BLaER1 treated with 17β-estradiol and CSF1 and Interleukin-3, amounts not matched to agents 10 nM and 100 nM (cell line): ENCODE results near the gene ARID2.

ENCODE experiments used
- H3K27ac ChIP-seq, 11 experiments: shearing (Covaris generic); formaldehyde crosslinking; 2 replicates each; pipeline ENCODE4 v1.8.1; 2022
- H3K27me3 ChIP-seq, 11 experiments: shearing (Covaris generic); formaldehyde crosslinking; 2 replicates each; pipeline ENCODE4 v1.8.1; 2022
- H3K36me3 ChIP-seq, 11 experiments: shearing (Covaris generic); formaldehyde crosslinking; 2 replicates each; pipeline ENCODE4 v1.8.1; 2022
- H3K4me1 ChIP-seq, 10 experiments: shearing (Covaris generic); formaldehyde crosslinking; 2 replicates each; pipeline ENCODE4 v1.8.1; 2022
- H3K4me2 ChIP-seq, 11 experiments: shearing (Covaris generic); formaldehyde crosslinking; 2 replicates each; pipeline ENCODE4 v1.8.1; 2022
- H3K4me3 ChIP-seq, 10 experiments: shearing (Covaris generic); formaldehyde crosslinking; 2 replicates each; pipeline ENCODE4 v1.8.1; 2022
- H3K9ac ChIP-seq, 11 experiments: shearing (Covaris generic); formaldehyde crosslinking; 2 replicates each; pipeline ENCODE4 v1.8.1; 2022
- H3K9me3 ChIP-seq, 11 experiments: shearing (Covaris generic); formaldehyde crosslinking; replicated peaks in 1 of 11; 2 replicates each; pipeline ENCODE4 v1.8.1; 2022
- H4K20me1 ChIP-seq, 11 experiments: shearing (Covaris generic); formaldehyde crosslinking; 2 replicates each; pipeline ENCODE4 v1.8.1; 2022
- Cebpa-rat ChIP-seq, 11 experiments: shearing (Covaris generic); IDR thresholded peaks; 2 replicates each; pipeline ENCODE4 v1.8.1; 2022

ARID2 gene

DNA sequence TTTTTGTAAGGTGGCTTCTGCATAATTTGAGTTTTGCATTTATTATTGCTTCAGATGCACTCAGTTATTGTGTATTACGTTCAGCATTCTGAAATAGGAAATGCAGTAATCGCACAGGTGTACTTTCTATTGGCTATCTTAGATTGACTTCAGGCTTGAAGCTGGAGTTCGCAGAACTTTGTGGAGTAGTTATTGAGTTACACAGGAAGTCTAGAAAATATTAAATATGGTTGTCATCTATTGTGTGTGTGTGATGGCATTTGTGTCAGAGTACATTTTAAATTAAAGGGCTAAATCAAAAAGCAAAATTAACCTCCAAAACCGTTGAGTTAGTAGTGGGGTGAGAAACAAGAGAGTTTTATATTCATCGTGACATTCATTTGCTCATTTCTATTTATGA, 2.7 kb downstream of the ARID2 start:
- Histone ChIP-seq H4K20me1 (peaks cover 0 to 59% (median 32%) of the 10 kb centered on the region in 11 experiments; a peak in 15 of 22 replicates), H3K4me2 (peak overlapping the region; percentile 73 to 97 (median 88)), H3K9ac (peak overlapping the region; percentile 62 to 100 (median 99)), H3K9me3 (peaks cover 8 to 22% (median 20%) of the 10 kb centered on the region in 11 experiments), H3K4me3 (peak overlapping the region; percentile 81 to 98 (median 93)), H3K36me3 (peaks cover 12 to 61% (median 39%) of the 10 kb centered on the region in 11 experiments; a peak in 21 of 22 replicates), H3K4me1 (peaks cover 5 to 35% (median 18%) of the 10 kb centered on the region in 10 experiments), H3K27ac (peak overlapping the region; percentile 96 to 100 (median 99); a peak in 20 of 22 replicates), H3K27me3 (no peaks in the 10 kb centered on the region)
- TF ChIP-seq Cebpa-rat (IDR thresholded peaks at IDR 0.05) = no peak

DNA sequence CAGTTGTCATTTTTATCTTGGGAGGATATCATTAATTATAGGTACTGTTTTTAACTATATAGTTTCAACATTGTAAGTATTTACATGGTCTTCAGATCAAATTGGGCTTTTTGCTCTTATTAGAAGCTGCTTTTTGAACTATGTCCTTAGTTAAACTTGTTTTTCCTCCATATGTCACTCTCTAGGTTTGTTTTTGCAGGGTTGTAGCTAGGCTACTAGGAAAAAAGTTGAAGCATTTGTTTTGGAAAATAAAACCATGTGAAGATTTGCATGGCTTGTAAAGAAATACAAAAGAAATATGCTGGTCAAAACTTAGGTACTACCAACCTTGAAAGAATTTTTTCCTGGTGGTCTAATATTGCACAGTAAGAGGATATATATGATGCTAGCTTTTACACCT, 3.4 kb downstream of the ARID2 start:
- H3K36me3 ChIP-seq = peaks cover 19 to 68% (median 45%) of the 10 kb centered on the region in 11 experiments
- peaks cover 0 to 66% (median 32%) of the 10 kb centered on the region in 11 experiments; a peak in 15 of 22 replicates for H4K20me1 ChIP-seq
- no peaks in the 10 kb centered on the region for H3K27me3 ChIP-seq
- H3K27ac ChIP-seq = peak overlapping the region in 10 of 11 experiments; percentile 5 to 99 (median 42); a peak in 12 of 22 replicates
- peak overlapping the region; percentile 10 to 98 (median 90); a peak in 16 of 20 replicates for H3K4me3 ChIP-seq
- peak overlapping the region; percentile 72 to 97 (median 88) for H3K4me2 ChIP-seq
- TF ChIP-seq Cebpa-rat (IDR thresholded peaks at IDR 0.05) = no peak
- H3K9me3 ChIP-seq = peaks cover 11 to 28% (median 25%) of the 10 kb centered on the region in 11 experiments
- peaks cover 5 to 35% (median 18%) of the 10 kb centered on the region in 10 experiments for H3K4me1 ChIP-seq
- peak overlapping the region; percentile 48 to 99 (median 64); a peak in 21 of 22 replicates for H3K9ac ChIP-seq

DNA sequence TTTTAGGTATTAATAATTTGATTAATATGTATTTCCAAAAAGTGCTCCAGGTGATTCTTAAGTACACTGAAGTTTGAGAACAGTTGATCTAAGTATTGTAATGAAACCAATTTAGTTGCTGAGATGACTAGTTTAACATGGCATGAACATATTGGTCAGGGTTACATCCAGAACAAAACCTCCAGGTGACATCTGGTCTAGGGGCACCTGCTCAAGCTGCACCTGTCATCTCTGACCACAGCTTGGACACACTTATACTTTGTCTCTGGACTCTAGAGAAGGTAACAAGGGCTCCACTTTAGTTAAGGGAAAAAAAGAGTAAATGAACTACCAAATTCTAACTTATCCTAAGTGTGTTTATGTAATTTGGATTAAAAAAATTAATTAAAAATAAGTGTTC, 8.1 kb downstream of the ARID2 start:
- no peak for TF ChIP-seq Cebpa-rat (IDR thresholded peaks at IDR 0.05)
- no peaks in the 10 kb centered on the region for H3K27me3 ChIP-seq
- H3K4me3 ChIP-seq = no peak overlapping the region
- no peak overlapping the region for H3K9ac ChIP-seq
- no peak overlapping the region for H3K27ac ChIP-seq
- peaks cover 5 to 28% (median 16%) of the 10 kb centered on the region in 10 experiments for H3K4me1 ChIP-seq
- H3K36me3 ChIP-seq = peaks cover 41 to 100% (median 89%) of the 10 kb centered on the region in 11 experiments
- peaks cover 0 to 97% (median 46%) of the 10 kb centered on the region in 11 experiments; a peak in 18 of 22 replicates for H4K20me1 ChIP-seq
- no peak overlapping the region for H3K4me2 ChIP-seq
- peaks cover 18 to 68% (median 55%) of the 10 kb centered on the region in 11 experiments for H3K9me3 ChIP-seq

DNA sequence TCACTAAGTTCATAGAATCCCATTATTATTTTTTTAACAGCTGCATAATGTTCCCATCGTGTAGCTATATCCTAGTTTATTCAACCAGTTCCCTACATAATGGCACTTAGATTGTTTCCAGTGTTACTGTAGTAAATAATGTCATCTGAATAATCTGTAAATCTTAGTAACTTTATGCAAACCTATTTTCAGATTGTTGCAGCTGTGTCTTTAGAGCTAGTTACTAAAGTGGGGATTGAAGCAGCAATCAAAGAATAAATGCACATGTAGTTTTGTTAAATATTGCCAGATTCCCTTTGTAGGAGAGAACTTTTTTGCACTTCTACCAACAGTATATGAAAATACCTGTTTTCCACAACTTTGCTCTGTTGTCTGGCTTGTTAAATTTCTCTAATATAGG, 13.1 kb downstream of the ARID2 start:
- Histone ChIP-seq H3K9me3 (peaks cover 7 to 44% (median 33%) of the 10 kb centered on the region in 11 experiments; a peak in 20 of 22 replicates), H3K36me3 (peaks cover 29 to 82% (median 70%) of the 10 kb centered on the region in 11 experiments), H3K4me3 (no peak overlapping the region), H3K4me1 (peaks cover 0 to 10% (median 0%) of the 10 kb centered on the region in 10 experiments; a peak in 5 of 20 replicates), H3K9ac (no peak overlapping the region), H3K27me3 (no peaks in the 10 kb centered on the region), H3K4me2 (no peak overlapping the region), H4K20me1 (peaks cover 26 to 99% (median 69%) of the 10 kb centered on the region in 11 experiments; a peak in 21 of 22 replicates), H3K27ac (no peak overlapping the region)
- no peak for TF ChIP-seq Cebpa-rat (IDR thresholded peaks at IDR 0.05)

DNA sequence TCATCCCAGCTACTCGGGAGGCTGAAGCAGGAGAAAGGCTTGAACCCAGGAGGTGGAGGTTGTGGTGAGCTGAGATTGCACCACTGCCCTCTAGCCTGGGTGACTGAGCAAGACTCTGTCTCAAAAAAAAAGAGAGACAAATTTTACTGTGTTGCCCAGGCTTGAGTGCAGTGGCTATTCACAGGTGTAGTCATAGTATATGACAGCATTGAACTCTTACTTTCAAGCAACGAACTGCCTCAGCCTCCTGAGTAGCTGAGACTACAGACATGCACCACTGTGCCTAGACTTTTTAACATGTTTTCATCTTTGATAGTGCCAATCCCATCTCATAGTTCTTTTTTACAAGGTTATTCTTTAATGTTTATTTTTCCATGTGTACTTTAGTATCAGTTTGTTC, 13.7 kb downstream of the ARID2 start:
- peaks cover 24 to 82% (median 70%) of the 10 kb centered on the region in 11 experiments for H3K36me3 ChIP-seq
- peaks cover 29 to 99% (median 73%) of the 10 kb centered on the region in 11 experiments; a peak in 21 of 22 replicates for H4K20me1 ChIP-seq
- H3K27ac ChIP-seq = no peak overlapping the region
- no peak overlapping the region for H3K4me2 ChIP-seq
- peaks cover 7 to 39% (median 31%) of the 10 kb centered on the region in 11 experiments; a peak in 19 of 22 replicates for H3K9me3 ChIP-seq
- no peaks in the 10 kb centered on the region for H3K27me3 ChIP-seq
- no peak overlapping the region for H3K4me3 ChIP-seq
- peaks cover 0 to 14% (median 2%) of the 10 kb centered on the region in 10 experiments; a peak in 8 of 20 replicates for H3K4me1 ChIP-seq
- H3K9ac ChIP-seq = no peak overlapping the region
- TF ChIP-seq Cebpa-rat (IDR thresholded peaks at IDR 0.05) = no peak

DNA sequence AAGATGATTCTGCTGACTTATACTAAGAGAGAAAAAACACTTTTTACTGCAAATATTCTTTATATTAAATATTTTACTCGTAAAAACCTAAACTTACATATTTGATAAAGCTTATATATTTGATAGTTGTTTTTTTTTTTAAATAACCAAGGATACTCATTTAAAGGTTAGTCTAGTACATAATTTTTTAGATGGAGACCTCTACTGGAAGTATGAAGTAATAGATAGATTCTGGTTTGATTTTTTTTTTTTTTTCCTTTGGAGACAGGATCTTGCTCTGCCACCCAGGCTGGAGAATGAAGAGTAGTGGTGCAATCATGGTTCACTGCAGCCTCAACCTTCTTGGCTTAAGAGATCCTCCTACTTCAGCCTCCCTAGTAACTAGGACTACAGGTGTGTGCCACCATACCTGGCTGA, 16.4 kb downstream of the ARID2 start:
- Histone ChIP-seq H3K9me3 (peaks cover 7 to 20% (median 16%) of the 10 kb centered on the region in 11 experiments; a peak in 19 of 22 replicates), H3K4me3 (no peak overlapping the region), H3K4me1 (peaks cover 0 to 15% (median 2%) of the 10 kb centered on the region in 10 experiments; a peak in 8 of 20 replicates), H3K27me3 (no peaks in the 10 kb centered on the region), H3K36me3 (peaks cover 27 to 81% (median 72%) of the 10 kb centered on the region in 11 experiments), H3K27ac (0 out of 22 replicates have a peak overlapping the region, but pooled peaks of 1 of the 11 experiments have one; percentile 5), H3K4me2 (0 out of 22 replicates have a peak overlapping the region, but pooled peaks of 1 of the 11 experiments have one; percentile 16), H3K9ac (no peak overlapping the region), H4K20me1 (peaks cover 44 to 100% (median 88%) of the 10 kb centered on the region in 11 experiments; a peak in 21 of 22 replicates)
- no peak for TF ChIP-seq Cebpa-rat (IDR thresholded peaks at IDR 0.05)

DNA sequence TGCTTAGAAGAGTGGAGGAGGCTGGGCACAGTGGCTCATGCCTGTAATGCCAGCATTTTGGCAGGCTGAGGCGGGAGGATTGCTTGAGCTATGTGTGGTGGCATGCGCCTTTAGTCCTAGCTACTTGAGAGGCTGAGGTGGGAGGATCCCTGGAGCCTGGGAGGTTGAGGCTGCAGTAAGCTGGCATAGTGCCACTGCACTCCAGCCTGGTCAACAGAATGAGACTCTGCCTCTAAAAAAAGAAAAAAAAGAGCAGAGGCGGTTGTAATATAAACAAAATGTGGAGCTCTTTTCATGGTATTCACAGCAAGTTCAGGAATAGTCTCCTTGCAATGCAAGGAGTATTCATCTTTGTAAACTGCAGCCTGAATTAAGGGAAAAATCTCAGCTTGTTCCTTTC, 27.2 kb downstream of the ARID2 start:
- peaks cover 22 to 100% (median 99%) of the 10 kb centered on the region in 11 experiments; a peak in 21 of 22 replicates for H4K20me1 ChIP-seq
- no peaks in the 10 kb centered on the region for H3K27me3 ChIP-seq
- no peak overlapping the region for H3K27ac ChIP-seq
- peaks cover 26 to 74% (median 53%) of the 10 kb centered on the region in 11 experiments for H3K36me3 ChIP-seq
- no peak for TF ChIP-seq Cebpa-rat (IDR thresholded peaks at IDR 0.05)
- no peak overlapping the region for H3K4me2 ChIP-seq
- no peak overlapping the region for H3K9ac ChIP-seq
- no peak overlapping the region for H3K4me3 ChIP-seq
- H3K9me3 ChIP-seq = no peaks in the 10 kb centered on the region
- H3K4me1 ChIP-seq = peaks cover 0 to 5% (median 0%) of the 10 kb centered on the region in 10 experiments; a peak in 2 of 20 replicates

DNA sequence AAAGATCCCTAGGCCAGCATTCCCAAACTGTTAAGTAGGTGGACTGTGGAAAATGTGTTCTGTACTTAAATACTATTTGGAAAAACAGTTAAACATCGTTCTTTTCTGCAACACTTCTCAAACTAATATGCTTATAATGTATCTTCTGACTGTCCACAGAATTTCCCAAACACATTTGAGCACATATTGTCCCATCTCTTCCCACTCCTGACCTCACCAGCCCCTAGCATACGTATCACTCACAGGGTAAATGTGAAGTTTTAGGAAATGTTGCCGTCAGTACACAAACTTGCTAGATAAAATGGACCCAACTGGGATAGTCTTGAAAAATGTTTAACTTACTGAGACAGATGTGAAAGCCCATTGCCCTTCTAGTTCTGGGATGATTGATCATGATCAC, 27.7 kb downstream of the ARID2 start:
- peaks cover 24 to 100% (median 99%) of the 10 kb centered on the region in 11 experiments; a peak in 21 of 22 replicates for H4K20me1 ChIP-seq
- no peak overlapping the region for H3K9ac ChIP-seq
- H3K4me3 ChIP-seq = no peak overlapping the region
- no peak overlapping the region for H3K27ac ChIP-seq
- no peak overlapping the region for H3K4me2 ChIP-seq
- TF ChIP-seq Cebpa-rat (IDR thresholded peaks at IDR 0.05) = no peak
- H3K9me3 ChIP-seq = no peaks in the 10 kb centered on the region
- peaks cover 26 to 69% (median 52%) of the 10 kb centered on the region in 11 experiments for H3K36me3 ChIP-seq
- H3K27me3 ChIP-seq = no peaks in the 10 kb centered on the region
- H3K4me1 ChIP-seq = peaks cover 0 to 5% (median 0%) of the 10 kb centered on the region in 10 experiments; a peak in 2 of 20 replicates

DNA sequence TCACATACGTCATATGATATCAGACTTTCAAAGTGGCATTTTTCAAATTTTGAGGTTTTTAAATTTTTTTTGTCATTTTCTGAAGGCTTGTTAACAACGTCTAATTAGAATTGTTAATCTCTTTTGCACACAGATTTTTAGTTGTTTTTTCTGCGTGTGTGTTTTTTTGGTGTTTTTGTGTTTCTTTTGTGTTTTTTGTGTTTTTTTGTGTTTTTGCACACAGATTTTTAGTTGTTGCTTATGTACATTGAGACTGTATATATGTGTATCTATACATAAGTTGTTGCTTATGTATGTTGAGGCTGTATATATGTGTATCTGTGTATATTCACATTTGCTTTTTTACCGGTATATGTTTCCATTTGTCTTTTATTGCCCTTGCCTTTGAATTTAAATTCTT, 30.8 kb downstream of the ARID2 start:
- Histone ChIP-seq H4K20me1 (peaks cover 30 to 100% (median 94%) of the 10 kb centered on the region in 11 experiments; a peak in 21 of 22 replicates), H3K4me3 (no peak overlapping the region), H3K27ac (no peak overlapping the region), H3K9me3 (peaks cover 0 to 6% (median 0%) of the 10 kb centered on the region in 11 experiments; a peak in 8 of 22 replicates), H3K36me3 (peaks cover 16 to 61% (median 34%) of the 10 kb centered on the region in 11 experiments; a peak in 21 of 22 replicates), H3K4me1 (peaks cover 0 to 5% (median 0%) of the 10 kb centered on the region in 10 experiments; a peak in 2 of 20 replicates), H3K4me2 (no peak overlapping the region), H3K27me3 (no peaks in the 10 kb centered on the region), H3K9ac (no peak overlapping the region)
- no peak for TF ChIP-seq Cebpa-rat (IDR thresholded peaks at IDR 0.05)
